H1 (cell line): ENCODE measurements around the gene ZNF805. TPM values are rescaled to one million over a fixed set of nuclear protein-coding genes. Genes with fewer than 3 reads are reported as not detected.

Source experiments
- CTCF ChIA-PET: fragments of 300-600 bp; sonication (Branson Sonifier 250); formaldehyde crosslinking; loops from one replicate; lab custom pipeline; 2021; ENCODE audit not compliant: partially characterized antibody; lab: Charles Lee
- POLR2A ChIA-PET: fragments of 300-600 bp; sonication (Branson Sonifier 250); formaldehyde crosslinking; loops from one replicate; lab custom pipeline; 2021; ENCODE audit warnings: inconsistent platforms; ENCODE audit not compliant: partially characterized antibody; lab: Charles Lee
- DNase-seq, 2 experiments: peaks; one replicate each; pipeline versions ENCODE4 v3.0.0 to v3.0.0-alpha.2; 2010 to 2022; ENCODE audit warnings: low spot score in 2 of 2, low read depth in 1 of 2, mixed read lengths in 1 of 2
- FAIRE-seq: peaks from 2 replicates; lab custom pipeline; 2011; peaks lifted over from hg19 to GRCh38; lab: Jason Lieb, UNC
- H2AFZ ChIP-seq: 2 replicates; pipeline ENCODE4 v1.8.1; 2012; ENCODE audit warnings: low read length, inconsistent platforms
- H2AK5ac ChIP-seq: 2 replicates; pipeline ENCODE4 v1.6.1; 2013; ENCODE audit warnings: low read depth, low read length
- H2BK120ac ChIP-seq: replicated peaks from 2 replicates; pipeline ENCODE3; 2013; ENCODE audit warnings: low read depth, low read length, inconsistent platforms
- H2BK12ac ChIP-seq: 2 replicates; pipeline ENCODE4 v1.6.1; 2013; ENCODE audit warnings: low read depth, low read length
- H2BK15ac ChIP-seq: 2 replicates; pipeline ENCODE4 v1.6.1; 2013; ENCODE audit warnings: low read length
- H2BK20ac ChIP-seq: 2 replicates; pipeline ENCODE4 v1.6.1; 2013; ENCODE audit warnings: low read length
- H2BK5ac ChIP-seq: 2 replicates; pipeline ENCODE4 v1.6.1; 2013; ENCODE audit warnings: low read depth, low read length
- H3K14ac ChIP-seq: 2 replicates; pipeline ENCODE4 v1.6.1; 2013; ENCODE audit warnings: inconsistent platforms; ENCODE audit not compliant: insufficient read length
- H3K18ac ChIP-seq: 2 replicates; pipeline ENCODE4 v1.6.1; 2013; ENCODE audit warnings: low read length; ENCODE audit errors: extremely low read depth
- H3K23ac ChIP-seq: 2 replicates; pipeline ENCODE4 v1.6.1; 2013; ENCODE audit warnings: inconsistent platforms; ENCODE audit not compliant: insufficient read length
- H3K23me2 ChIP-seq: 2 replicates; pipeline ENCODE4 v1.6.1; 2013; ENCODE audit warnings: low read depth, low read length
- H3K27ac ChIP-seq: 2 replicates; pipeline ENCODE4 v1.6.1; 2011; ENCODE audit warnings: low read depth, low read length, inconsistent platforms
- H3K27me3 ChIP-seq, 4 experiments: replicated peaks in 1 of 4; 1 replicate in 1 of 4; 2 replicates in 3 of 4; pipeline versions ENCODE4 v1.6.1 to v1.8.1; 2011 to 2013; ENCODE audit warnings: low read length in 3 of 4, mild to moderate bottlenecking in 3 of 4, inconsistent platforms in 2 of 4, mixed read lengths in 2 of 4, moderate library complexity in 1 of 4; ENCODE audit not compliant: control insufficient read depth in 3 of 4, insufficient read depth in 3 of 4; ENCODE audit errors: extremely low read depth in 1 of 4
- H3K36me3 ChIP-seq, 4 experiments: 2 replicates each; pipeline versions ENCODE4 v1.6.1 to v1.8.1; 2011 to 2013; ENCODE audit warnings: mild to moderate bottlenecking in 4 of 4, low read length in 3 of 4, moderate library complexity in 2 of 4, control low read depth in 1 of 4, inconsistent platforms in 1 of 4; ENCODE audit not compliant: insufficient read depth in 4 of 4, control insufficient read depth in 2 of 4
- H3K4ac ChIP-seq: replicated peaks from 2 replicates; pipeline ENCODE3; 2013; ENCODE audit warnings: low read length, low read depth, mixed read lengths, inconsistent platforms; ENCODE audit not compliant: insufficient read length
- H3K4me1 ChIP-seq, 4 experiments: replicated peaks in 1 of 4; 1 replicate in 1 of 4; 2 replicates in 3 of 4; pipeline versions ENCODE4 v1.6.1 to v1.8.1; 2011 to 2013; ENCODE audit warnings: low read length in 3 of 4, inconsistent platforms in 2 of 4, mixed read lengths in 1 of 4; ENCODE audit not compliant: insufficient read depth in 4 of 4, control insufficient read depth in 3 of 4
- H3K4me2 ChIP-seq, 2 experiments: 2 replicates each; pipeline versions ENCODE4 v1.6.1 to v1.8.1; 2011 to 2013; ENCODE audit warnings: low read depth in 2 of 2, low read length in 2 of 2, control low read depth in 1 of 2, inconsistent platforms in 1 of 2, mild to moderate bottlenecking in 1 of 2; ENCODE audit not compliant: insufficient read depth in 1 of 2
- H3K4me3 ChIP-seq, 4 experiments: fragments of 200-600, 300-600 bp in 1 of 4; sonication (generic), shearing (Covaris generic), sonication (Bioruptor Twin) in 1 of 4; 2 replicates each; pipeline versions ENCODE4 v1.5.1 to v1.8.1; 2011 to 2016; ENCODE audit warnings: low read length in 4 of 4, low read depth in 3 of 4, control low read depth in 2 of 4, inconsistent platforms in 2 of 4, mild to moderate bottlenecking in 2 of 4, mixed read lengths in 1 of 4, moderate library complexity in 1 of 4; ENCODE audit not compliant: insufficient read depth in 2 of 4; ENCODE audit errors: extremely low read depth in 1 of 4
- H3K56ac ChIP-seq: replicated peaks from 2 replicates; pipeline ENCODE3; 2013; ENCODE audit warnings: low read depth, mild to moderate bottlenecking, mixed read lengths, low read length, inconsistent platforms; ENCODE audit not compliant: insufficient read length
- H3K79me1 ChIP-seq: 2 replicates; pipeline ENCODE4 v1.6.1; 2013; ENCODE audit warnings: low read depth, low read length, control low read depth
- H3K79me2 ChIP-seq, 2 experiments: 2 replicates each; pipeline versions ENCODE4 v1.6.1 to v1.8.1; 2012 to 2013; ENCODE audit warnings: low read length in 2 of 2, mild to moderate bottlenecking in 2 of 2, inconsistent platforms in 1 of 2; ENCODE audit not compliant: insufficient read depth in 2 of 2, control insufficient read depth in 1 of 2
- H3K9ac ChIP-seq, 4 experiments: replicated peaks in 1 of 4; 1 replicate in 1 of 4; 2 replicates in 3 of 4; pipeline versions ENCODE4 v1.6.1 to v1.8.1; 2011 to 2013; ENCODE audit warnings: low read depth in 3 of 4, low read length in 3 of 4, control low read depth in 2 of 4, mild to moderate bottlenecking in 2 of 4, moderate library complexity in 2 of 4, inconsistent platforms in 1 of 4; ENCODE audit errors: extremely low read depth in 1 of 4
- H3K9me3 ChIP-seq, 2 experiments: 2 replicates each; pipeline versions ENCODE4 v1.6.1 to v1.8.1; 2012 to 2013; ENCODE audit warnings: mild to moderate bottlenecking in 2 of 2, moderate library complexity in 2 of 2, control low read depth in 1 of 2, inconsistent platforms in 1 of 2, low read depth in 1 of 2, low read length in 1 of 2, mixed read lengths in 1 of 2; ENCODE audit not compliant: insufficient read depth in 2 of 2
- H4K20me1 ChIP-seq, 2 experiments: replicated peaks in 1 of 2; 2 replicates each; pipeline versions ENCODE3 to v1.8.1; 2011 to 2013; ENCODE audit warnings: inconsistent platforms in 2 of 2, low read length in 2 of 2, mild to moderate bottlenecking in 1 of 2; ENCODE audit not compliant: insufficient read depth in 2 of 2, control insufficient read depth in 1 of 2
- H4K5ac ChIP-seq: 2 replicates; pipeline ENCODE4 v1.6.1; 2013; ENCODE audit warnings: low read length, low read depth, mixed read lengths, inconsistent platforms; ENCODE audit not compliant: insufficient read length
- H4K8ac ChIP-seq: 2 replicates; pipeline ENCODE4 v1.8.0; 2013; ENCODE audit warnings: mild to moderate bottlenecking, moderate library complexity, low read length, inconsistent platforms; ENCODE audit not compliant: insufficient read depth; ENCODE audit errors: extremely low read depth
- H4K91ac ChIP-seq: replicated peaks from 2 replicates; pipeline ENCODE3; 2013; ENCODE audit warnings: low read length, mixed read lengths, inconsistent platforms; ENCODE audit not compliant: insufficient read length
- CBX8 ChIP-seq: fragments of 300-800, 300-1000 bp; sonication (generic); IDR thresholded peaks from 2 replicates; pipeline ENCODE4 v1.7.1; 2016; ENCODE audit warnings: low read depth, low read length, borderline replicate concordance
- CHD2 ChIP-seq: IDR thresholded peaks from 2 replicates; pipeline ENCODE4 v1.6.1; 2012; ENCODE audit warnings: low read length, improper control_type of control experiment
- EGR1 ChIP-seq: IDR thresholded peaks from 2 replicates; pipeline ENCODE4 v1.6.1; 2011; ENCODE audit warnings: low read depth, low read length, borderline replicate concordance
- HDAC6 ChIP-seq: IDR thresholded peaks from one replicate; pipeline ENCODE4 v1.7.1; 2012; ENCODE audit warnings: low read depth, mild to moderate bottlenecking, inconsistent platforms, low read length, moderate library complexity
- PHF8 ChIP-seq: fragments of 200-600 bp; sonication (generic); conservative IDR thresholded peaks from 2 replicates; pipeline ENCODE4 v1.7.1; 2012; ENCODE audit warnings: low read depth, mild to moderate bottlenecking, inconsistent platforms, low read length, moderate library complexity
- SIX5 ChIP-seq: IDR thresholded peaks from 2 replicates; pipeline ENCODE4 v1.6.1; 2011; ENCODE audit warnings: mild to moderate bottlenecking, low read depth, low read length
- SP2 ChIP-seq: IDR thresholded peaks from 2 replicates; pipeline ENCODE4 v1.6.1; 2012; ENCODE audit warnings: mild to moderate bottlenecking, low read length, inconsistent platforms
- SRF ChIP-seq: IDR thresholded peaks from 2 replicates; pipeline ENCODE4 v1.6.1; 2011; ENCODE audit warnings: mild to moderate bottlenecking, low read depth, low read length, moderate library complexity
- TAF1 ChIP-seq: IDR thresholded peaks from 2 replicates; pipeline ENCODE4 v1.6.1; 2011; ENCODE audit warnings: mild to moderate bottlenecking, low read depth, low read length
- TAF7 ChIP-seq: optimal IDR thresholded peaks from 2 replicates; pipeline ENCODE3; 2011; ENCODE audit warnings: low read depth, mild to moderate bottlenecking, inconsistent platforms, low read length, moderate library complexity, borderline replicate concordance
- TBP ChIP-seq: IDR thresholded peaks from 2 replicates; pipeline ENCODE4 v1.6.1; 2011; ENCODE audit warnings: low read depth, low read length, improper control_type of control experiment
- ZNF274 ChIP-seq: IDR thresholded peaks from 2 replicates; pipeline ENCODE4 v1.7.0; 2012; ENCODE audit warnings: low read length, borderline replicate concordance; ENCODE audit errors: extremely low read depth
- whole genome bisulfite sequencing, 2 experiments: shearing (Covaris generic) in 1 of 2; methylation state at CpG; one replicate each; pipeline versions ENCODE4 v1.1.6 to v1.1.7; 2013 to 2015; ENCODE audit warnings: low lambda C conversion rate in 2 of 2, mixed read lengths in 2 of 2, inconsistent platforms in 1 of 2, low coverage in 1 of 2, missing lambda C conversion rate in 1 of 2; ENCODE audit not compliant: insufficient replicate concordance in 2 of 2, insufficient coverage in 1 of 2, insufficient read length in 1 of 2; ENCODE audit errors: extremely low coverage in 1 of 2, missing lambda C conversion rate in 1 of 2; 5-methylcytosine and 5-hydroxymethylcytosine counted together
- polyA plus RNA-seq, 7 experiments: library from polyadenylated mRNA; depleted of rRNA in 3 of 7; stranded (reverse) in 5 of 7; unstranded in 2 of 7; fragments of >200 nt in 5 of 7; fragments of 200-250 nt in 2 of 7; gene quantifications; 1 replicate in 5 of 7; 2 replicates in 1 of 7; 4 replicates in 1 of 7; pipeline versions ENCODE4 v1.2.1 to v1.2.3, GENCODE V29; 2011 to 2013; ENCODE audit warnings: missing spikeins in 2 of 7, mixed read lengths in 2 of 7
- total RNA-seq: library from RNA; stranded (reverse); fragmentation: NEBNext Ultra II Directional; extraction: Animal tissue kit (Norgen Biotek cat#: 25700); gene quantifications from 2 replicates; pipeline ENCODE4 v1.2.1, GENCODE V29; 2021

ZNF805 gene
- total and polyA plus RNA-seq, 2 of the 8 experiments (the other 6 are each of a cell fraction or from before 2014, with no cell fraction given), result 2.3 to 14.8 TPM

DNA sequence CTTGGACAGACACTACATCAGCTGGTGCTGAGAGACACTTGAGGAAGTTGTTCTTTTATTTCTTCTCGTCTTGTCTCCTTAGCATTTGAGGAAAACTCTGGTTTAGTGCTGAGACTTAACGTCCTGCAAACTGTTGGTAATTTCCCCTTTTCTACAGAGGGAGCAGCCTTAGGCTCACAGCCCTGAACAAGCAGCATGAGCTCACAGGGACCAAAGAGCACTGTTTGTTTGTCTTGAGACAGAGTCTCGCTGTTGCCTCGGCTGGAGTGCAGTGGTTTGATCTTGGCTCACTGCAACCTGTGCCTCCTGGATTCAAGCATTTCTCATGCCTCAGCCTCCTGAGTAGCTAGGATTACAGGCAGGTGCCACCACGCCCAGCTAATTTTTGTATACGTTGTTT is 5.5 kb downstream of the ZNF805 start:
- no peak overlapping the region for H2BK120ac ChIP-seq
- no peak overlapping the region for H4K5ac ChIP-seq
- H3K18ac ChIP-seq, result no peak overlapping the region
- H4K20me1 ChIP-seq, result peaks cover 2 to 3% of the 10 kb centered on the region in 2 experiments
- H3K4me2 ChIP-seq, result no peak overlapping the region
- H3K4ac ChIP-seq, result no peak overlapping the region
- peaks cover 9% of the 10 kb centered on the region; the same call in 1 of the 2 replicates for H3K79me1 ChIP-seq
- H3K23me2 ChIP-seq, result peaks cover 6% of the 10 kb centered on the region
- WGBS, 2 experiments, result 92% methylated on average over 6 of the region's 6 CpGs; no CpG with 5 or more reads in 1 of the 2 experiments
- H2BK15ac ChIP-seq, result no peak overlapping the region
- ChIA-PET POLR2A (interaction anchor here (0.6 to 2.0 kb wide), 3 partner anchors 43 to 640 kb away, joined by 3 to 4 read pairs (median 3); partner anchors contain the start of gene ZNF264), CTCF (interaction anchor here (1.0 kb wide), 2 partner anchors 159 to 160 kb away, joined by 3 read pairs; no protein-coding TSS in a partner anchor)
- no peak overlapping the region for H4K8ac ChIP-seq
- H4K91ac ChIP-seq, result no peak overlapping the region
- no peak overlapping the region for H2AFZ ChIP-seq
- H3K27ac ChIP-seq, result no peak overlapping the region
- H3K14ac ChIP-seq, result no peak overlapping the region
- FAIRE-seq, result no peak
- H3K4me3 ChIP-seq, result no peak overlapping the region
- H3K4me1 ChIP-seq, result peaks cover 0 to 4% (median 2%) of the 10 kb centered on the region in 4 experiments; a peak in 2 of 7 replicates
- peaks cover 4 to 29% of the 10 kb centered on the region in 2 experiments for H3K79me2 ChIP-seq
- no peak overlapping the region for H2AK5ac ChIP-seq
- H3K9ac ChIP-seq, result no peak overlapping the region
- no peak overlapping the region for H3K23ac ChIP-seq
- peaks cover 6 to 35% (median 24%) of the 10 kb centered on the region in 4 experiments; a peak in 7 of 8 replicates for H3K36me3 ChIP-seq
- H3K9me3 ChIP-seq, result no peaks in the 10 kb centered on the region
- no peaks in the 10 kb centered on the region for H3K27me3 ChIP-seq
- no peak for DNase-seq
- H2BK12ac ChIP-seq, result no peak overlapping the region
- H3K56ac ChIP-seq, result no peak overlapping the region
- no peak for TF ChIP-seq TAF1
- no peak for TF ChIP-seq PHF8
- no peak for TF ChIP-seq CHD2
- TF ChIP-seq TAF7, result no peak
- TF ChIP-seq EGR1, result no peak
- no peak for TF ChIP-seq SP2
- TF ChIP-seq SRF, result no peak
- TF ChIP-seq SIX5, result no peak
- TF ChIP-seq CBX8, result no peak
- TF ChIP-seq TBP, result no peak
- TF ChIP-seq HDAC6, result no peak
- no peak for TF ChIP-seq ZNF274
- no peak overlapping the region for H2BK20ac ChIP-seq
- H2BK5ac ChIP-seq, result no peak overlapping the region
